GM12801 (cell line): ENCODE results near the gene HSD17B1.

Source experiments
- CTCF ChIP-seq: IDR thresholded peaks from one replicate; pipeline ENCODE4 v1.5.1; 2011; ENCODE audit warnings: control low read depth; ENCODE audit not compliant: insufficient read length; ENCODE audit errors: extremely low read depth

The HSD17B1 gene

DNA sequence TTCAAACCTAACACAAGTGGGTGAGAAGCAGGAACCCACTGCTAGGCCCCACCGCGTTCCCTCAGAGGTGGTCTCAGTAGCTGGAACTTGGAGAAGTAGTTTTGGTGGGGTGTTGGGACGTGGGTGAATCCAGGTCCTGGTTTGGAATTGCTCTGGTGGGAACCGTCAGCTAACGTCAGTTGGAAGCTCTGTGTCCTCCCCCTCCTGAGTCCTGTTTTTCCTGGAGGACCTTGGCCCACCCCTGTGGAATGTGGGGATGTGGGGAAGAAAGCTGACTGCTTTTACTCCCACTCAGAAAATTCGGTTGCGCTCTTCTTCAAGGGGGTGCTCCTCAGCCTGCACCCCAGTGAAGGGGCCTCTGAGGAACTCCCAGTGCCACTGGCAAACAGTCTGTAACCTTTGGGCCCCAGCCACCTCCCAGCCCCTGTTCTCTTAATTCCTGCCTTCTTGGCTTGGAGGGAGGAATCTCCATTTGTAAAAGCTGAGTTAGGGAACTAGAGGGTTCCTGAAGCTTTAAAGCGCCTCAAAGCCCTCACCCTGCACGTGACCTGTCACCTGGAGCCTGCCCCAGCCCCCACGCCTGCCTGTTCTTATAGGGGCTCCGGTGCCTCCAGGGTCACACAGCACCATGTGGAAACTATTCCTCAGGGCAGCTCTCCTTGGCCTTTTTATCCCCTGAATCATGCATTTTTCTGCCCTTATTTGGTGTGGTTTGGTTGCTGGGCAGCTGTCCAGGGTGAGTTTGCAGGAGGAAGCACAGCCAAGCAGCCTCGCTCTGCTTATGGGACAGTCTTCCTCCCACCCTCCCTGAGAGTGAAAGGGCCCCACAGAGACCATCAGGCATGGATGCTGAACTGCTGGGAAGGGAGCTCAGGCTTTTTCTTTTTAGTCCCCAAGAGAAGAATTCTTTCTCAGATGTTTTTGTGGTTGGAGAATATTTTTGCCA lies 32.9 kb upstream of the HSD17B1 start:
- no peak for TF ChIP-seq CTCF

DNA sequence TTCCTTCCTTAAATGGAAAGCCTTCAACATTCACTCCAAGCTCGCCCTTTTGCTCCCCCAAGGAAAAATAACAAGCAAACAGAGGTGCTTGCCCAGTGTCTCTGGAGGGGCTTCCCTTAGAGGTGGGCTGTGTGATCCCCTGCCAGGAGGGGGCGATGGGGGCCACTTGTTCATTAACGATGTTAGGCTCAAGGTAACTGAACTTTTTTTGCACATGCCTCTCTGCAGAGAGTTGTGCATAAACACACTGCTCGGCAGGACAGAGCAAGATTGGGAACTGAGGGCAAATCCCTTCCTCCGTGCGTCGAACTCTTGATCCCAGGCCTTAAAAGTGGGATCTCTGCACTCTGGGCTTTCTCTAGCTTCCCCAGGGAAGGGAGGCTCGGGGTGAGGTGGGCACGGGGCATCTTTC lies 32.2 kb upstream of the HSD17B1 start:
- TF ChIP-seq CTCF: no peak

DNA sequence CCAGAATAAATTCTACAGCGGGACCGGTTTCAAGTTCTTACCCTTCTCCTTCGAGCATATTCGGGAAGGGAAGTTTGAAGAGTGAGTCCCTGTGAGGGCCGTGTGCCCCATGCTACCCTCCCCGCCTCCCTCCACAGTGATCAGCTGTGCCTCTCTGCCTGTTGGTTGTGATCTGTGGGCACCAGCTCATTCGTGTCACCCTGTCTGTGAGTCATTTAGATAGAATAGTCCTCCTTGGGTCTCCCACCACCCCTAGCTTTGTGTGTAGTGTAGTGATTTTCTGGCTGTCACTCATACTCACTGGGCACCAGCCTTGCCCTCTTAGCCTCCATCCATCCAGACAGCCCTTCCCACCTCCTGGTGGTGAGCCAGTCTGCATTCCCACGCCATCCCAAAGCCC lies 31.7 kb upstream of the HSD17B1 start:
- TF ChIP-seq CTCF: no peak

- TF ChIP-seq CTCF: no peak
These were observed 31.0 kb upstream of the HSD17B1 start for GRCh38 chr17:42521666-42522262.

GRCh38 chr17:42522263-42522790 lies 30.4 kb upstream of the HSD17B1 start:
- TF ChIP-seq CTCF: no peak

GRCh38 chr17:42522798-42523278 lies 29.9 kb upstream of the HSD17B1 start:
- TF ChIP-seq CTCF: no peak

- no peak for TF ChIP-seq CTCF
These were observed 27.5 kb upstream of the HSD17B1 start for GRCh38 chr17:42525221-42525620.
